Mesenchymal stem cell (in vitro differentiated cells and primary cell): ENCODE data around the gene FER1L5.

Source experiments
- DNase-seq: peaks from one replicate; pipeline ENCODE4 v3.0.0-alpha.2; 2013
- H2AFZ ChIP-seq: one replicate; pipeline ENCODE4 v1.6.1; 2013; ENCODE audit warnings: low read depth, mild to moderate bottlenecking, control low read depth, inconsistent platforms, low read length, moderate library complexity
- H2AK5ac ChIP-seq: 2 replicates; pipeline ENCODE4 v1.6.1; 2013; ENCODE audit warnings: low read length, moderate library complexity, mild to moderate bottlenecking, inconsistent platforms; ENCODE audit not compliant: severe bottlenecking
- H2BK120ac ChIP-seq: one replicate; pipeline ENCODE4 v1.6.1; 2013; ENCODE audit warnings: low read depth, mild to moderate bottlenecking, inconsistent platforms, low read length, moderate library complexity
- H2BK12ac ChIP-seq, 2 experiments: one replicate each; pipeline ENCODE4 v1.6.1; 2013; ENCODE audit warnings: inconsistent platforms in 2 of 2, low read length in 2 of 2, mild to moderate bottlenecking in 2 of 2, moderate library complexity in 2 of 2, control low read depth in 1 of 2
- H2BK15ac ChIP-seq: one replicate; pipeline ENCODE4 v1.6.1; 2013; ENCODE audit warnings: mild to moderate bottlenecking, low read depth, inconsistent platforms; ENCODE audit not compliant: poor library complexity, severe bottlenecking
- H2BK5ac ChIP-seq: 2 replicates; pipeline ENCODE4 v1.6.1; 2013; ENCODE audit warnings: low read depth, mild to moderate bottlenecking, low read length, control low read depth, inconsistent platforms; ENCODE audit not compliant: poor library complexity, severe bottlenecking
- H3K14ac ChIP-seq, 2 experiments: one replicate each; pipeline ENCODE4 v1.6.1; 2013; ENCODE audit warnings: inconsistent platforms in 2 of 2, low read length in 2 of 2, control low read depth in 1 of 2, mild to moderate bottlenecking in 1 of 2, moderate library complexity in 1 of 2
- H3K18ac ChIP-seq, 2 experiments: one replicate each; pipeline ENCODE4 v1.6.1; 2013; ENCODE audit warnings: inconsistent platforms in 2 of 2, low read length in 2 of 2, control low read depth in 1 of 2, low read depth in 1 of 2, mild to moderate bottlenecking in 1 of 2
- H3K23ac ChIP-seq, 2 experiments: one replicate each; pipeline ENCODE4 v1.6.1; 2013; ENCODE audit warnings: inconsistent platforms in 2 of 2, low read length in 2 of 2, mild to moderate bottlenecking in 2 of 2, moderate library complexity in 2 of 2, control low read depth in 1 of 2
- H3K27ac ChIP-seq: 2 replicates; pipeline ENCODE4 v1.5.1; 2013; ENCODE audit warnings: mild to moderate bottlenecking, moderate library complexity, low read length, control low read depth, inconsistent platforms; ENCODE audit not compliant: poor library complexity, severe bottlenecking
- H3K27me3 ChIP-seq, 2 experiments: 2 replicates each; pipeline versions ENCODE4 v1.6.1 to v1.7.0; 2013; ENCODE audit warnings: low read length in 2 of 2, mild to moderate bottlenecking in 2 of 2, moderate library complexity in 2 of 2, control low read depth in 1 of 2, inconsistent platforms in 1 of 2; ENCODE audit not compliant: control insufficient read depth in 1 of 2, insufficient read depth in 1 of 2
- H3K36me3 ChIP-seq, 2 experiments: 2 replicates each; pipeline versions ENCODE4 v1.6.1 to v1.7.0; 2013; ENCODE audit warnings: low read length in 2 of 2, control low read depth in 1 of 2, inconsistent platforms in 1 of 2, low read depth in 1 of 2, mild to moderate bottlenecking in 1 of 2; ENCODE audit not compliant: insufficient read depth in 2 of 2, control insufficient read depth in 1 of 2
- H3K4ac ChIP-seq, 2 experiments: one replicate each; pipeline ENCODE4 v1.6.1; 2013; ENCODE audit warnings: inconsistent platforms in 2 of 2, low read length in 2 of 2, mild to moderate bottlenecking in 2 of 2, moderate library complexity in 2 of 2, control low read depth in 1 of 2, low read depth in 1 of 2
- H3K4me1 ChIP-seq: 2 replicates; pipeline ENCODE4 v1.6.1; 2013; ENCODE audit warnings: low read depth, low read length, control low read depth; ENCODE audit not compliant: control insufficient read depth, insufficient read depth
- H3K4me2 ChIP-seq: 2 replicates; pipeline ENCODE4 v1.6.1; 2013; ENCODE audit warnings: low read length, mild to moderate bottlenecking, inconsistent platforms; ENCODE audit not compliant: poor library complexity, severe bottlenecking
- H3K4me3 ChIP-seq, 2 experiments: 2 replicates each; pipeline versions ENCODE4 v1.5.1 to v1.7.0; 2013; ENCODE audit warnings: low read length in 2 of 2, mild to moderate bottlenecking in 2 of 2, control low read depth in 1 of 2, low read depth in 1 of 2; ENCODE audit not compliant: insufficient read depth in 1 of 2
- H3K79me1 ChIP-seq: replicated peaks from 2 replicates; pipeline ENCODE4 v1.6.1; 2013; ENCODE audit warnings: mild to moderate bottlenecking, control low read depth, low read length, inconsistent platforms; ENCODE audit not compliant: poor library complexity, severe bottlenecking
- H3K9ac ChIP-seq: 2 replicates; pipeline ENCODE4 v1.7.0; 2013; ENCODE audit warnings: mild to moderate bottlenecking, low read length, moderate library complexity
- H3K9me3 ChIP-seq: 2 replicates; pipeline ENCODE4 v1.7.0; 2013; ENCODE audit warnings: mild to moderate bottlenecking, low read length; ENCODE audit not compliant: control insufficient read depth
- H4K8ac ChIP-seq: one replicate; pipeline ENCODE4 v1.6.1; 2013; ENCODE audit warnings: inconsistent platforms, mild to moderate bottlenecking, low read length, moderate library complexity
- H4K91ac ChIP-seq: one replicate; pipeline ENCODE4 v1.6.1; 2013; ENCODE audit warnings: mild to moderate bottlenecking, low read length, inconsistent platforms
- WGBS: methylation state at CpG from one replicate; pipeline ENCODE4 v1.1.7; 2013; ENCODE audit warnings: mixed read lengths; 5-methylcytosine and 5-hydroxymethylcytosine counted together

FER1L5 gene

GRCh38 chr2:96626553-96626942, 16.0 kb upstream of the FER1L5 start:
- Histone ChIP-seq H3K27me3 (no peaks in the 10 kb centered on the region), H3K4me1 (no peaks in the 10 kb centered on the region), H3K4ac (no peak overlapping the region), H4K91ac (no peak overlapping the region), H3K79me1 (peaks cover 30% of the 10 kb centered on the region), H4K8ac (no peak overlapping the region), H2AK5ac (no peak overlapping the region), H3K9ac (peak overlapping the region; percentile 50), H2BK120ac (no peak overlapping the region), H2BK5ac (no peak overlapping the region), H3K9me3 (no peaks in the 10 kb centered on the region), H3K4me2 (no peak overlapping the region), H2BK12ac (no peak overlapping the region), H3K23ac (no peak overlapping the region), H3K18ac (no peak overlapping the region), H2AFZ (no peak overlapping the region), H2BK15ac (no peak overlapping the region), H3K36me3 (peaks cover 15 to 62% of the 10 kb centered on the region in 2 experiments), H3K14ac (no peak overlapping the region), H3K4me3 (no peak overlapping the region), H3K27ac (no peak overlapping the region)
- no peak for DNase-seq
- WGBS = 95% methylated on average over 2 of the region's 2 CpGs

GRCh38 chr2:96631804-96632435, 10.6 kb upstream of the FER1L5 start:
- no peak overlapping the region for H3K18ac ChIP-seq
- peak; percentile 82 for DNase-seq
- peaks cover 36% of the 10 kb centered on the region for H3K79me1 ChIP-seq
- H2BK5ac ChIP-seq = no peak overlapping the region
- no peak overlapping the region for H2BK120ac ChIP-seq
- no peak overlapping the region for H3K23ac ChIP-seq
- no peak overlapping the region for H4K8ac ChIP-seq
- no peak overlapping the region for H3K4ac ChIP-seq
- no peak overlapping the region for H3K14ac ChIP-seq
- H3K27ac ChIP-seq = no peak overlapping the region
- H3K4me3 ChIP-seq = no peak overlapping the region
- H2BK12ac ChIP-seq = no peak overlapping the region
- no peak overlapping the region for H4K91ac ChIP-seq
- no peaks in the 10 kb centered on the region for H3K9me3 ChIP-seq
- peaks cover 23 to 63% of the 10 kb centered on the region in 2 experiments for H3K36me3 ChIP-seq
- H2AFZ ChIP-seq = no peak overlapping the region
- no peak overlapping the region for H3K4me2 ChIP-seq
- H3K27me3 ChIP-seq = no peaks in the 10 kb centered on the region
- H3K9ac ChIP-seq = no peak overlapping the region
- H2BK15ac ChIP-seq = no peak overlapping the region
- WGBS = 65% methylated on average over 4 of the region's 4 CpGs
- peaks cover 3% of the 10 kb centered on the region for H3K4me1 ChIP-seq
- H2AK5ac ChIP-seq = no peak overlapping the region

GRCh38 chr2:96633641-96634040, 8.9 kb upstream of the FER1L5 start:
- H3K27ac ChIP-seq = no peak overlapping the region
- no peak overlapping the region for H4K8ac ChIP-seq
- H3K4ac ChIP-seq = no peak overlapping the region
- peaks cover 6% of the 10 kb centered on the region for H3K4me1 ChIP-seq
- H3K18ac ChIP-seq = no peak overlapping the region
- H2AFZ ChIP-seq = no peak overlapping the region
- no peak overlapping the region for H2BK12ac ChIP-seq
- no peak overlapping the region for H2BK120ac ChIP-seq
- H2BK5ac ChIP-seq = no peak overlapping the region
- H3K36me3 ChIP-seq = peaks cover 17 to 50% of the 10 kb centered on the region in 2 experiments
- no peak overlapping the region for H4K91ac ChIP-seq
- no peak overlapping the region for H3K23ac ChIP-seq
- H3K9me3 ChIP-seq = no peaks in the 10 kb centered on the region
- H3K4me2 ChIP-seq = no peak overlapping the region
- 96% methylated on average over 5 of the region's 9 CpGs for WGBS
- H3K9ac ChIP-seq = no peak overlapping the region
- no peak overlapping the region for H3K4me3 ChIP-seq
- no peak overlapping the region for H2AK5ac ChIP-seq
- H3K79me1 ChIP-seq = peaks cover 35% of the 10 kb centered on the region
- no peak overlapping the region for H3K14ac ChIP-seq
- H2BK15ac ChIP-seq = no peak overlapping the region
- DNase-seq = no peak
- H3K27me3 ChIP-seq = no peaks in the 10 kb centered on the region

GRCh38 chr2:96636551-96637171, 5.9 kb upstream of the FER1L5 start:
- peak overlapping the region; percentile 98 for H3K4me2 ChIP-seq
- H3K23ac ChIP-seq = no peak overlapping the region
- H2BK15ac ChIP-seq = no peak overlapping the region
- H3K4ac ChIP-seq = no peak overlapping the region
- H2AFZ ChIP-seq = no peak overlapping the region
- no peak overlapping the region for H2BK120ac ChIP-seq
- no peak overlapping the region for H4K91ac ChIP-seq
- H2BK12ac ChIP-seq = no peak overlapping the region
- H3K14ac ChIP-seq = no peak overlapping the region
- H3K27me3 ChIP-seq = no peaks in the 10 kb centered on the region
- H3K27ac ChIP-seq = no peak overlapping the region
- no peak overlapping the region for H2BK5ac ChIP-seq
- H3K9me3 ChIP-seq = no peaks in the 10 kb centered on the region
- 86% methylated on average over 14 of the region's 14 CpGs for WGBS
- H3K18ac ChIP-seq = no peak overlapping the region
- peak overlapping the region; percentile 95 for H3K9ac ChIP-seq
- peak overlapping the region in 1 of 2 experiments; percentile 82 for H3K4me3 ChIP-seq
- peaks cover 29% of the 10 kb centered on the region for H3K79me1 ChIP-seq
- peaks cover 14 to 22% of the 10 kb centered on the region in 2 experiments for H3K36me3 ChIP-seq
- peak overlapping the region; percentile 31 for H2AK5ac ChIP-seq
- H4K8ac ChIP-seq = no peak overlapping the region
- H3K4me1 ChIP-seq = peaks cover 6% of the 10 kb centered on the region
- DNase-seq = no peak
